ENCODE measurements around the gene INAFM2.

DNA sequence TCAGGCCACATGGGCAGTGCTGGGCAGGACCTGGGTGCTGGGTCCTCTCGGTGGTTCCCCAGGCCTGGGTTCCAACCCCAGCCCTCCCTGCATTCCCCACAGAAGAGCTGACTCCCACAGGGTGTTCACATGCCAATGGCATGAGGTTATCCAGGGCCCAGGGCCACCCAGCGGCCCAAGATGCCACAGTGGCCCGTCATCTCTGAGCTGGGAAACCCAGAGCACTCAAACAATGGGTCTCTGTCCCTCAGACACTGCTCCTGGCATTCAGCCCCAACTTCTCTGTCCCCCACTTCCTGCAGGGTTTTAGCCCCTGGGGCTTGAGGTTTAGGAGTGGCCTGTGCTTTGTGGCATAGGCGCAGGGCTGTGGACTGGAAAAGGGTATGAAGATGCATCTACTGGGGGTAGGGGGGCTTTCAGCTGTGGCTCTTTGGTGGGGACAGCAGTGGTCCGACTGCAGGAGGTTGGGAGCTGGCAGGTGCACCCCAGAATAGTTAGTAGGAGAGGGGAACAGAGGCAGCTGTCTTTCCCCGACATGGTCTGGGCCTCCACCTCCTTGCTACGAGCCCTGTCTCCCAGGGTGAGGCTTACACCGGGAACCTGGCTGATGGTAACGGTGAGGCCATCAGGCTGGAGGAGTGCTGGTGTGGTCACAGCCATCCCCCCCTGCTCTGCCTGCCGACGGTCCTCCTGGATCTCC lies 15.6 kb downstream of the INAFM2 start:
- no peak for TF ChIP-seq CTCF (IDR thresholded peaks at IDR 0.05; ENCODE audit: extremely low read depth in 1 of 2, insufficient read depth in 1 of 2, low read depth in 1 of 2, low read length in 2 of 2)
- TF ChIP-seq JUN (IDR thresholded peaks at IDR 0.05; ENCODE audit: borderline replicate concordance, insufficient read depth, insufficient read length, low read depth) = peak; percentile 24
- TF ChIP-seq POLR2A (IDR thresholded peaks at IDR 0.05; ENCODE audit: low read depth, low read length) = no peak
- peak; percentile 18 for TF ChIP-seq POLR2AphosphoS5 (IDR thresholded peaks at IDR 0.05; ENCODE audit: insufficient read depth, low read depth, low read length)
- no peak for TF ChIP-seq FOS (IDR thresholded peaks at IDR 0.05; ENCODE audit: borderline replicate concordance, insufficient read depth, low read length)
- TF ChIP-seq GATA2 (IDR thresholded peaks at IDR 0.05; ENCODE audit: insufficient read depth, insufficient read length, low read depth, low read length) = no peak
- no peak for TF ChIP-seq EZH2 (IDR thresholded peaks at IDR 0.05; ENCODE audit: borderline replicate concordance, low read depth, low read length, severe bottlenecking)
- no peak for TF ChIP-seq MAX (IDR thresholded peaks at IDR 0.05; ENCODE audit: insufficient read depth, insufficient read length)
